ENCODE measurements around the gene NUP210. TPM values are rescaled to one million over a fixed set of nuclear protein-coding genes. Genes with fewer than 3 reads are reported as not detected.

NUP210 gene
- total RNA-seq, 1 donor from 2014 or later: 91.9 TPM

GRCh38 chr3:13339833-13340232 lies 80.3 kb downstream of the NUP210 start:
- ATAC-seq (ENCODE audit: low read depth) (no peak), DNase-seq (no peak)
- Mint-ChIP-seq H3K27ac (no peak overlapping the region), H3K9me3 (no peaks in the 10 kb centered on the region), H3K36me3 (ENCODE audit: low read depth) (peaks cover 89% of the 10 kb centered on the region), H3K4me1 (peaks cover 8% of the 10 kb centered on the region), H3K4me3 (no peak overlapping the region), H3K27me3 (no peaks in the 10 kb centered on the region)
- no peak for TF ChIP-seq CTCF (IDR thresholded peaks at IDR 0.05)
- ChIA-PET CTCF (no interaction called here), POLR2A (no interaction called here)
- intact Hi-C loops (cut with micrococcal nuclease): no loop called here

- ChIA-PET CTCF (no interaction called here), POLR2A (no interaction called here)
- H3K27ac Mint-ChIP-seq: no peak overlapping the region
- intact Hi-C loops (cut with micrococcal nuclease): no loop called here
- H3K9me3 Mint-ChIP-seq: no peaks in the 10 kb centered on the region
- no peak for TF ChIP-seq CTCF (IDR thresholded peaks at IDR 0.05)
- ATAC-seq (ENCODE audit: low read depth) (no peak), DNase-seq (no peak)
- no peak overlapping the region for H3K4me3 Mint-ChIP-seq
- peaks cover 14% of the 10 kb centered on the region for H3K4me1 Mint-ChIP-seq
- H3K27me3 Mint-ChIP-seq: no peaks in the 10 kb centered on the region
- peaks cover 89% of the 10 kb centered on the region for H3K36me3 Mint-ChIP-seq (ENCODE audit: low read depth)
Observed at GRCh38 chr3:13338996-13339395, 81.1 kb downstream of the NUP210 start.

- Mint-ChIP-seq H3K9me3 (no peaks in the 10 kb centered on the region), H3K4me1 (peaks cover 22% of the 10 kb centered on the region), H3K36me3 (ENCODE audit: low read depth) (peaks cover 92% of the 10 kb centered on the region), H3K27ac (no peak overlapping the region), H3K27me3 (no peaks in the 10 kb centered on the region), H3K4me3 (no peak overlapping the region)
- ChIA-PET POLR2A (no interaction called here), CTCF (no interaction called here)
- intact Hi-C loops (cut with micrococcal nuclease): no loop called here
- ATAC-seq (ENCODE audit: low read depth) (no peak), DNase-seq (no peak)
- no peak for TF ChIP-seq CTCF (IDR thresholded peaks at IDR 0.05)
Observed at GRCh38 chr3:13338231-13338630, 81.9 kb downstream of the NUP210 start.

- no peak overlapping the region for H3K4me3 Mint-ChIP-seq
- ChIA-PET CTCF (no interaction called here), POLR2A (no interaction called here)
- TF ChIP-seq CTCF (IDR thresholded peaks at IDR 0.05): no peak
- intact Hi-C loops (cut with micrococcal nuclease): no loop called here
- H3K9me3 Mint-ChIP-seq: no peaks in the 10 kb centered on the region
- H3K36me3 Mint-ChIP-seq (ENCODE audit: low read depth): peaks cover 91% of the 10 kb centered on the region
- ATAC-seq (ENCODE audit: low read depth) (no peak), DNase-seq (no peak)
- no peaks in the 10 kb centered on the region for H3K27me3 Mint-ChIP-seq
- H3K27ac Mint-ChIP-seq: no peak overlapping the region
- peaks cover 38% of the 10 kb centered on the region for H3K4me1 Mint-ChIP-seq
Observed at GRCh38 chr3:13336592-13336991, 83.5 kb downstream of the NUP210 start.

- H3K27ac Mint-ChIP-seq: no peak overlapping the region
- H3K4me3 Mint-ChIP-seq: no peak overlapping the region
- POLR2A ChIA-PET: interaction anchor here (0.6 kb wide), 1 partner anchor 121 kb away, joined by 4 read pairs; no protein-coding TSS in a partner anchor
Observed at GRCh38 chr3:13335503-13335902, 84.6 kb downstream of the NUP210 start.

More at GRCh38 chr3:13335503-13335902, 84.6 kb downstream of the NUP210 start:
- no peak for ATAC-seq (ENCODE audit: low read depth)
- DNase-seq: no peak
- CTCF ChIA-PET: no interaction called here
- H3K27me3 Mint-ChIP-seq: no peaks in the 10 kb centered on the region
- peaks cover 90% of the 10 kb centered on the region for H3K36me3 Mint-ChIP-seq (ENCODE audit: low read depth)
- H3K9me3 Mint-ChIP-seq: no peaks in the 10 kb centered on the region
- TF ChIP-seq CTCF (IDR thresholded peaks at IDR 0.05): no peak
- H3K4me1 Mint-ChIP-seq: peaks cover 45% of the 10 kb centered on the region
- intact Hi-C loops (cut with micrococcal nuclease): no loop called here
